Measurements from ENCODE around the gene MTX2.
"Not testable (repeated sequence)": the region's sequence is repeated elsewhere in the genome, so short reads cannot be mapped to it uniquely, and the experiment has no call there.

The MTX2 gene

DNA sequence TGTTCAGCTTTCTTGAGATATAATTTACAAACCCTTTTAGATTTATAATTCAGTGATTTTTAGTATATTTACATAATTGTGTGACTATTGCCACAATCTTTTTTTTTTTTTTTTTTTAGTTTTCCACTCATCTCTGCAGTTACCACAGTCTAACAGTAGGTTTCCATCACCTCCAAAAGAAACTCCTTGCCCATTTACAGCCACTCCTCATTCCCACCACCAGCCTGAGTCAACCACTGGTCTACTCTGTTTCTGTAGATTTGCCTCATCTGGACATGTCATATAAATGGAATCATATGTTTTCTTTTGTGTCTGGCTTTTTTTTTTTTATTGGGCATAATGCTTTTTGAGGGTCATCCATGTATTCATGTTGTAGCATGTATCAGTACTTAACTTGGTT lies 16.1 kb downstream of the MTX2 start:
- DNase-seq: no peak

DNA sequence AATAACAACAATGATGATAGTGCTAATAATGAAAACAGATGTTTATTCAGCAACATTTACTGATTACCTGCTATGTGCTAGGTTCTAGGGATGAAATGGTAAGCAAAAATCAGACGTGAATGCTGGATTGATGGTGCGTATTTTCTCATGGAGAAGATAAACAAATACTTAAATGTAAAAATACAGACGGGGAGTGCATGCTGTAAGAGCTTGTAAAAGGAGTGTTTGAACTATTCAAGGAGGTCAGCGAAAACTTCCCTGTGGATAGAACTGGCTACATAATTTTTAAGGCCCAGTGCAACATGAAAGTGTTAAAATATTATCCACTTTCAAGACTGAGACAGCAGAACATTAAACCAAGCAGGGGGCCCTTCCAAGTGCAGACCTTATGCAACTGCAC lies 22.1 kb downstream of the MTX2 start:
- no peak for DNase-seq

DNA sequence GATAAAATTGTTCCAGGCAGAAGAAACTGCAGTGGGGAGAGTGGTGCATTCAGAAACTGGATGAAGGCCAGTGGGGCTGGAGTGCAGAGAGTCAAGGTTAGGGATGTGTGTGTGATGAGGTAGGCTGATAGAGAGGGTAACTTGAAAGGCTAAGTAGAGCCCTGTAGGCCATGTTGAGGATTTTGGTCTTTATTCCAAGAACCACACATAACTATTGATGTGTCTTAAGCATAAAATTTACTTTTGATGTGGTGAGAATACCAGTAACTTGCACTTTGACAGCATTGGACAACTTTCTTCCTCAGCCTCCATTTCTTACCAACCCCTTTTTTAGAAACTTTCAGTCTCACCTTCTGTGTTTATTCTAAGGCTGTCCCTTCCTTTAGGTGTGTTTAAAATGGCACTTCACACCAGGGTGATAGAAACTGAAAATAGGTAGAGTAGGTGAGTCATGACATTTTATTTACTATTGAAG lies 22.6 kb downstream of the MTX2 start:
- no peak for DNase-seq

DNA sequence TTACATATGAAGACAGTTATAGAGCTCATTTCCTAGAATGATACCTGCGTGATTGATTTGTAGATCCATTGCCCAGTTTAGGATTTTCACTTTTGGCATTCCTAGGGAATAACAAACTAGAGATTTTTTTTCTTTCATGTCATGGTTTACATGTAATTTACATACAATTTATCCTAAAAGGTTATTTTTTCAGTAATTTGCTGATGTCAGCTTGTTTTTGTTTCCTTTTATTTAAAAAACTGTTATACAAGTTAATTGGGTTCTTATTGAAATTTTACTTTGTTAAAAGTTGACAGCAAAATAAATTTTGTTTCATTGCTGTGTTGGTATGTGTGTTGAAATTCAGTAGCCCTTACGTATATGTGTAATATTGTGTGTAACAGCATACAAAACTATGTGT lies 23.4 kb downstream of the MTX2 start:
- no peak for DNase-seq

DNA sequence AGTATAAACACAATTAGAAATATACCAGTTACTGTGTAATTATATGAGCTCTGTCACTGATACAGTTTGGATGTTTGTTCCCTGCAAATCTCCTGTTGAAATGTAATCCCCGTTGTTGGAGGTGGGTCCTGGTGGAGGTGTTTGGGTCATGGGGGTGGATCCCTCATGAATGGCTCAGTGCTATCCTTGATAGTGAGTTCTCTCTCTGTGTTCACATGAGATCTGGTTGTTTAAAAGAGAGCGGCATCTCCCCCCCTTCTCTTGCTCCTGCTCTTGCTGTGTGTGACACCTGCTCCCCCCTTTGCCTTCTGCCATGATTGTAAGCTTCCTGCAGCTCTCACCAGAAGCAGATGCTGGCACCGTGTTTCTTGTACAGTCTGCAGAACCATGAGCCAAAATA lies 24.1 kb downstream of the MTX2 start:
- DNase-seq: no peak

DNA sequence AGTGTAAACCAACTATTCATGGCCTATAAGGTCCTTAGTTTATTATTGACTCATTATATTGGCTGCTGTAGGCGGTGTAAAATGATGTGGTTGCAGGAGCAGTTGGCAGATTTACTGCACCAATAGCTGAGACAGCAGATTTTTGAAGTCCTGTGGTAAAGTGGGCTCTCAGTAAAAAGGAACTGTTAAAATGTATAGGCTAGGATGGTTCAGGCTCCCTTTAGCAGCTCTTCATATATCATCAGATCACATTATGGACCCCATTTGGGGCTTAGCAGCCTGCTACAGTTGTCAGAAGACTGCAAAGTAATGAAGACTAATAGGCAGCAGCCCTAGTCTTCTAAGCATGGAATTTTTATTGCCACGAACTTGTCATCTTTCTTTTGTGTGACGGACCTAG lies 27.8 kb downstream of the MTX2 start:
- no peak for DNase-seq

DNA sequence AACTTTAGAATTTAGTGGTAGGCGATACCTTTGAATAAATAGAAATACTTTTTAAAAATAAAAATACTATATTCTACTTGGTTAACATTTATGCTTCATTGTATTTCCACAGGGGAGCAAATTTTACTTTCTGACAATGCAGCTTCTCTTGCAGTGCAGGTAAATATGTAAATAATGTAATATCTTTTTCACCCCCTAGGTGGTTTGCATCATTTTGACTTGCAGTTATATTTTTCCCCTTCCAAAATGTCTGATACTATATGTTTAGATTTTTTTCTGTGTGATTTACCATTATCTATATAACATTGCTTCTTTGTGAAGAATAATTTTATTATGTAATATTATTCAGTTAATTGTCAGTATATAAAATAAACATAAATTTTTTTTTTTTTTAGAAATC lies 28.5 kb downstream of the MTX2 start:
- no peak for DNase-seq

DNA sequence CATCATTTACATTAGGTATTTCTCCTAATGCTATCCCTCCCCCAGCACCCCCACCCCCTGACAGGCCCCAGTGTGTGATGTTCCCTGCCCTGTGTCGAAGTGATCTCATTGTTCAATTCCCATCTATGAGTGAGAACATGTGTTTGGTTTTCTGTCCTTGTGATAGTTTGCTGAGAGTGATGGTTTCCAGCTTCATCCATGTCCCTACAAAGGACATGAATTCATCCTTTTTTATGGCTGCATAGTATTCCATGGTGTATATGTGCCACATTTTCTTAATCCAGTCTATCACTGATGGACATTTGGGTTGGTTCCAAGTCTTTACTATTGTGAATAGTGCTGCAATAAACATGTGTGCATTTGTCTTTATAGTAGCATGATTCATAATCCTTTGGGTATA lies 36.8 kb downstream of the MTX2 start:
- not testable (repeated sequence) for DNase-seq

DNA sequence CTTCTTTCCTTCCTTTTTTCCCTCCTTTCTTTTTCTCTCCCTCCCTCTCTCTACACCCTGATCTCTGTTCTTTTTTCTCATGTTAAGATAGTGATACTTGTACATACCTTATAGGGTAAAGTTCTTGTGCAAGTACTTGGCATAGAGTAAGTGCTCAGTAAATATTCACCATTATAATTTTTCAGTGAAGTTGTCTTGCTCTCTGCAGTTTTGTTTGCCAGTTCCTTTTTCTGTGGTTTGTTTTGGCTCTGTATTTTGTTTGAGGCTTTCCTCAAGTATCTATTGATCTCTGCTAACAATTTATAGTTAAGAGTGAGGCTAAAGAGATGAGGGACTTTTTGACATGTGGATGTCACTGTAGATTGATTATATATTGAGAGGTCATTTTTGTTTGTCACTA lies 48.0 kb downstream of the MTX2 start:
- no peak for DNase-seq

DNA sequence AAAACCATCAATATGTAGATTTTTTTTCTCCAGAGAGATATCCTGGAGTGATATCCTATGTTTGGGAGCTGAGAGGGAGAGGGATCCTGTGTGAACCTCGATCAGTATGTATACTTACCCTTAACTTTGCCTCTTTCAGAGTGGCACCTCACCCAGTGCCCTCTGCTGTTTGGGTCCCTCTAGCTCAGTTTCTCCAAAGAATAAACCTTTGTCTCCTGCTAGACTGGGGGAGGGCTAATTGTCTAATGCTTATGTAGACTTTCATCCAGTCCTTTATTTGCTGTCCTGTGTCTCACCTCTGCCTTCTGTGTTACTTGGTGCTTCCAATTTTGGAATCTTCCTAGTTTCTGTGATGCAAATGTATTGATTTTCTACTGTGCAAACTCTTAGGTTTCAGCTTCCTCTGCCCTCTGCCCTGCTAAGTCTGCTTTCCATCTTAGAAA lies 48.4 kb downstream of the MTX2 start:
- DNase-seq: no peak

DNA sequence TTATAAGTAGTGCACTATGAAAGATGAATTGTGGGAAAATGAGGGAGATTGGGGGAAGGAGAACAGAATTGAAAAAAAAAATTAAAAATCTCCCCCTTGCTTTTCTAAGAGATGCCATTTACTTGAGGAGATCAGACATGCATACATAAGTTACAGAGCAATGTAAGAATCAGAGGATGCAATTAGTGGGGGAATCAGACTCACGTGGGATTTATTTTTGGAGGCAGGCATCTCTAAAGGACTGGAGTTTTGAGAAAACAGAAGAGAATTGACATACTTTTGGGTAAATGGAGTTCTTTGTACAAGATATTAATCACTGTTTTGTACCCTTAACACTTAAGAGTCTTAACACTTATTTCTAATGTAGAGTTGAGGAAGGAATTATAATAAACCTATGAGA lies 52.7 kb downstream of the MTX2 start:
- DNase-seq: no peak

DNA sequence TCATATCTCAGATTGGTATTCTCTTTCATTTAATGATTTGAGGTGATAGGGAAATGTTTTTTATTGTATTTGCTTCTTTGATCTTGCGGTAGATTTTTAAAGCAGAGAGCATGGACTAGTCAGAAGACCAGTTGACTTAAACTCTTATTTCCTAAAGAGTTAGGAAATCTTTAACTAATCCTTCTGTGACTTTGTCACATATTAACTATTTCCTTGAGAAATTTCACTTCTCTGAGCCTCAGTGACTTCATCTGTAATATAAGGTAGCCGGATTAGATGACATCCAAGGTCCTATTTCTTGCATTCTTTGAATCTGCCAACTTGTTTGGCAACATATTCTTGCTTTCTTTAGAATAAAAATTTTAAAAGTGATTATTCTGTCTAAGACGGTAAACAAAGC lies 55.6 kb downstream of the MTX2 start:
- DNase-seq: no peak

DNA sequence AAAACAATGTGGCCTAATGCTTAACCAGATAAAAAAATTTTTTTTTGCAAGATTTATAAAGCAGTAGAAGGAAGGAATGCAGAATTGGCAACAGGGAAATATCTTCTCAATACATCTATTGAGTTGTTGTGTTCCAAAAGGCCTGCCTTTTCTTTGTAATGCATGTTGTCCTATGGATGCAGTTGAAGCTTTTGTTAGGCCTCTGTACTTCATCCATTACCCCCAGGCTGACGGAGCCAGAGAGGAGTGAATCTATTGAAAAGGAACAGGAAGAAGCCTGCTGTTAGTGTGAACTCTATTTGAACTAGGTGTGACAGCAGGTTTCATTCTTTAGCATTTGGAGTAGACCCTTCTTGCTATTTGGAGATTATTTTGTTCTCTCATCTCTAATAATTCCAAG lies 56.5 kb downstream of the MTX2 start:
- no peak for DNase-seq

DNA sequence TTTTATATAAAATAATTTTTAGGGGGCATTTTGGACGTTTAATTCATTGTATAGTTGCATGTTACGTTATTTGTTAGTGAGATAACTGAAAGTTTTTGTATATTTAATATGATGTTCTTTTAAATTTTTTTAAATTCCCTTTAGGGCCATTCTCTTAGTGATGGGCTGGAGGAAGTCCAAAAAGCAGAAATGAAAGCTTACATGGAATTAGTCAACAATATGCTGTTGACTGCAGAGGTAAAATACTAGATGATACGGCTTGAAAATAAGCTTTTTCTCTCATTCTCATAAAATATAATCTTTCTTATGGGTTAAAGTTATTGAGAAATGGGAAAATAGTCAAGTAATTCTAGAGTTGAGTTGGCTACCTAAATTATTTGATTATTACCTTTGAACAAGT lies 58.9 kb downstream of the MTX2 start:
- DNase-seq: no peak

DNA sequence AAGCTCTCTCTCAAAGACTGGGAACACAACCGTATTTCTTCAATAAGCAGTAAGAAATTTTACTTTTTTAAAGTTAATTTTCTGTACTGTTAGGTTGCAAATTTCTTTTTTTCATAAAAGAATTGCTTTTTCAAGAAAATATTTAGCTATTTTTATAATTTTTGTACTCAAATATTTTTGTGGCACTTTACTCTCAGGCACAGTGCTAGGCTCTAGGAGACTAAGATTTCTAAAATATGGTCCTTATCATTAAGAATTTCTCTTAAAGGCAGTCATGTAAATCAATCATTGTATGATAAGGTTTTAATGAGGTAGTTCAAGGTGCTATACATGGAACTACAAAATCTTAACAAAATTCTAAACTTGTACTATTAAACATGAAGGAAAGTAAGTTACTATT lies 61.4 kb downstream of the MTX2 start:
- no peak for DNase-seq

DNA sequence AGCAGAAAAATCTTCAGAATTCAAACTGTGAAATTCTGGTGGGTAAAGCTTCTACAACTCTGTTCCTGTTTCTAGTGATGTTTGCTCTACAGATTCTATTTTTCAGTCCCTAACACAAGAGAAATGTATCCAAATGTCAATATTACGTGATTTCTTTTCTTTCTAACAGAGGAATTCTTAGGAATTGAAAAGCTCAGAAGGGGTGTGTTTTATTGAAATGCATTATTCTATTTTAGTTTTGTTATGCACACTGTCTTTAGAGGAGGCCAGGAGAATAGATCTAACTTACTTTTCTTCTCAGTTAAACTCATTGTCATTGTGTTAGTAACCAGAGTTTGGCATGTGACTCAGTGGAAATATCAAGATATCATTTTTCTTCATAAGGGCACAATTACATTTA lies 62.4 kb downstream of the MTX2 start:
- DNase-seq: no peak

DNA sequence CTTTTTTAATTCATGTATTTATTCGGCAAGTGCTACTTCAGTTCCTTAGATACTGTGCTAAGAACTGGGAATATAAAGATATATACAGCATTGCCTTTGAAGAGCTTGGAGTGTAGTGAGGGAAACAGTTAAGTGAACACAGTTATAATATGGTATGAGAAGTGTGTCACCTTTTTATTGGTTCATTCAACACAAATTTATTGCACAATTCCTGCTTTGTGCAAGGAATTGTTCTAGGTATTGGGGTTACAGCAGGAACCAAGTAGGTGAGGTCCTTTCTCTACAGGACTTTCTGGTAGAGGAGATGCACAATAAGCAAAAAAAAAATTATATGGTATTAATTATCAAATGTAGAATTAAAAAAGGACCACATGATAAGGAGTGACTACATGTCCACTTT lies 65.5 kb downstream of the MTX2 start:
- no peak for DNase-seq

DNA sequence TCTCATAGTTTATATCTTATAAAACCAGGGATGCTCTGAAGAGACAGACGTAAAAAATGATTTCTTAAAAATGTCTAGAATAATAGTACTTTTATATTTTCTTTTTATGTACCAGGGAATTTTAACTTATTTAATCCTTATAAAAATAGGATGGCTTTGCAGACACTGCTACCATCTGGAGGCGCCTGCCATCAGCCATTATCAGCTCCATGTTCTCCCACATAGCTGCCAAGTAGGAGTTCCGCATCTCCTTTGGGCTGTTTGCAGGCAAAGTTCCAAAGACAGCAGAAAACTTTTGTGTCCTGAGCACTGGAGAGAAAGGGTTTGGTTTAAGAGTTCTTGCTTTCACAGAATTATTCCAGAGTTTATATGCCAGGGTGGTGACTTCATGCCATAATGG lies 69.2 kb downstream of the MTX2 start:
- peak in 8 of 56 donors; percentile 0 to 27 (median 2) for DNase-seq

DNA sequence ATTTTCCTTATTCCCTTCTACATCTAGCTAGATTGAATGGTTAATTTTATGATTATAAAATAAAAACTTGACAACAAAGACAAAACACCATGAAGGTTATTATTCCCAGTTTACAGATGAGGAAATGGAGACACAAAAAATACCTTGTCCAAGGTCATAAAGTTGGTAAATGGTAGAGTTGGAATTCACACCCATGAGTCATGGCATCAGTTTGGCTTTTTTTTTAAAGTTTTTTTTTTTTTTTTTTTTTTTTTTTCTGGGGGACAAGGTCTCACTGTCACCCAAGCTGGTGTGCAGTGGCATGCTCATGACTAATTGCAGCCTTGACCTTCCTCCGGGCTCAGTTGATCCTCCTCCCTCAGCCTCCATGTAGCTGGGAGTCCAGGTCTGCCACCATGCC lies 70.0 kb downstream of the MTX2 start:
- no peak for DNase-seq

DNA sequence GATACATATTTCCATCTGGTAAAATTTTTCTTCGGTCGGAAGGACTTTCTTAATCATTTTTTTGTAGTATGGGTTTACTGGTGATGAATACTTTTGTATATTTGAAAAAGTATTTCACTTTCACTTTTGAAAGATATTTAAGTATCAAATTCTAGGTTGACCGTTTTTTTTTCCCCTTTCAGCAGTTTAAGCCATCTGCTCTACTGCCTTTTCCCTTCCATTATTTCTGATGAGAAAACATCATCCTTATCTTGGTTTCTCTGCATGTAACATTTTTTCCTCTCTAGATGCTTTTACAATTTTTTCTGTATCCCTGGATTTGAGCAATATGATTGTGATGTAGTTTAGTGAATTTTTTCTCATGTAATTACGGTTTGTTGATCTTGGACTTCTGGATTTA lies 87.0 kb downstream of the MTX2 start:
- no peak for DNase-seq

DNA sequence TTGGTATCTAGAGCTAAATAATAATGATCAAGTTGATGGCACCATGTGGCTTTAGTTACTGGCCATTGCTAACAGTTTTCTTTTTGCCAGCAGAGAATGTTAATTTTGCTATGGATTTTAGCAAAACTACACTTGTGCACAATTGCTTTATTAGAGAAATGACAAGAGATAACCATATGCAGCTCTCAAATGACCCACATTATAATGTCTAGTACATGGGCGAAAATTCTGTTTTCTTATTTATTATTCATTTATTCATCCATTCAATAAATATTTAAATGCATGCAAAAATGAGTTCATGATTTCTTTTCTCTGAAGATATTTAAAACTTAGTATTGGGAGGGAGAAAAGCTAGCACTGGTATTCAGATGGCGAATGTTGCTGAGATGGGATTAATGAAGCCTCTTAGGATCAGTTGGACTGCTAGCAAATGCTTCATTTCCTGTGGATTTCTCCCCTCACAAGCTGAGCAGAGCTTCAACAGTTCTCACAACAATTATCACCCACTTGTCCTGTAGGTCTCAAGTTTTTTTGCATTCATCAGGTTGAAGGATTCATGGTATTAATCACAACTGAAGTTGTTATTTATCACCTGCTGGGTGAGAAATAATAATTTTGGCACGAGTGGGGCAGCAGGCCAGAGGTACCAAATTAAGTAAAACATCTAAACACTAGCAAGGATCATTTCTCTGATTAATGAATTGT lies 95.2 kb downstream of the MTX2 start:
- no peak for DNase-seq

DNA sequence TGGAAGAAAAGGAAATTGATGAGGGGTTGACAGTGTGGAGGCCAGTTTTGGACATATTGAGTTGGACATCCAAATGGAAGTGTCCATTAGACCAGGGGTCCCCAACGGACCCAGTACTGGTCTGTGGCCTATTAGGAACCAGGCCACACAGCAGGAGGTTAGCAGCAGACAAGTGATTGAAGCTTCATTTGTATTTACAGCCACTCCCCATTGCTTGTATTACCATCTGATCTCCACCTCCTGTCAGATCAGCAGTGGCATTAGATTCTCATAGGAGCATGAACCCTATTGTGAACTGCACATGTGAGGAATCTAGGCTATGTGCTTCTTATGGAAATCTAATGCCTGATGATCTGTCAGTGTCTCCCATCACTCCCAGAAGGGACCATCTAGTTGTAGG lies 99.1 kb downstream of the MTX2 start:
- DNase-seq: no peak

DNA sequence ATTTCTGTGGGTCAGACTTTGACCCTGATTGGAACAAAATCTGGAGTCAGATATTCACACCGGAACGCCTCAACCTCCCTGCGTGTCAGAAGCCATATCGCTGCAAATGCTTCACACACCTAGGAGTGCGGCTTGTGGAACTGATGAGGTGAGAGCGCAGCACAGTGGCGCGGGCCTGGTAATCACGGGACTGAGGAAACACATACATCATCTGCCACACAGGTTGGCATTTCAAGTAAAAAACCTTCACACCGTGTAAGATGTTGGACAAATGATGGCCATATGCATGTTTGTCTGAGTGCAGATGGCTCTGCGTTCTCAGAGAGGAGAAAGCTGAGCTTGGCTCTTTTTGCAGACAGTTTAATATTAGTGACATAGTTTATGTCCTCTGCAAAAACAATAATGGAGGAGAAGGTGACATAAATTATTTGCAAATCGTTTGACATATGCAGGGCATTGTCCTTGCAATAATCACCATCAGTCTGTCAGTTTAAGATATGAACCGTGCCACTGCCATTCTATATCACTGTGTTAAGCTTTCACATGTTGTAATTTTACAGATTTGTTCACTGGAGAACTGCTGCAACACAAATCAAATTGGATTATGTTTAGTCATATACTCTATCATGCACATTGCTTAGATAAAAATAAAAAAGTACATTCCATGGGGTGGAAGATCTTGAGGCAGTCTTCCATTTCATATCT lies 101.4 kb downstream of the MTX2 start:
- peak in 1 of 56 donors; percentile 0 for DNase-seq
